ENCODE results near the gene EML5.
A peak's percentile ranks its signal among the peaks of the same experiment; 100 is the strongest.

The EML5 gene

DNA sequence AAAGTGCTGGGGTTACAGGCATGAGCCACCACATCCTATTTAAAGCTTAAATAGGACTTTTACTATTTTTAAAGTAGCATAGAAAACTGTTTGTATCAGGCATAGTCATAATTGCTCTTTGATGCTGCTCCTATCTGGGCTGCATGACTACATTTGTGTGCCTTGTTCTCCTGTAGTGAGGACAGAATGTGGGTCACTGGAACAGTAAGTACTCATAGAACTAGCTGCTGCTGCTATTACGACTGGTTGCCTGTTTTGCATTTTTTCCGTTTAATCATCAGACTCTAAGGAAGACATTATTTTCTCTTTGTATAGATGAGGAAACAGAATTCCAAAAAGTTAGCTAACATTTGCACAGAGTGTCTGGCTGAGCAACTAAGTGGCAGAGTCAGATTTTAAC lies 187.2 kb downstream of the EML5 start:
- no peaks in the 10 kb centered on the region for H3K9me3 Mint-ChIP-seq
- no peaks in the 10 kb centered on the region for H3K27me3 Mint-ChIP-seq (ENCODE audit: low read depth)
- H3K36me3 Mint-ChIP-seq (ENCODE audit: low read depth), result peaks cover 50% of the 10 kb centered on the region
- H3K27ac Mint-ChIP-seq, result no peak overlapping the region
- H3K4me1 Mint-ChIP-seq (ENCODE audit: low read depth), result peaks cover 10% of the 10 kb centered on the region
- no peak overlapping the region for H3K4me3 Mint-ChIP-seq

DNA sequence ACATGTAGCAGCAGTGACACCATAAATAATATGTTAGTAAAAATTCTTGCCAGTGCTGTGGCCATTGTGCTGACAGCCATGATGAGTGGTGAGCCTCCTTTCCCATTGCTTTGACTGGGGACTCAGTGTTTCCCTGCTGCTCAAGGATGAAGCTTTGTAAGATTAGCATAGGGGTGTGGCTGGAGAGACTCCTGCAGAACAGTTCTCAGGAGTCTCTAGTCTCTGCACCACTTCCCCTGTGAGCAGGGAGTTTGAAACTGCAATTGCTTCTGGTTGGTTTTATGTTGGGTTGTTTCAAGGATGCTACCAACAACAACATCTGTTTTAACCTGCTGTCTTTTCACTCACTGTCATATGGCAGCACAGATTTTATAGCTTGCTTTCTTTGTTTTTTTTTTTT lies 188.5 kb downstream of the EML5 start:
- Mint-ChIP-seq H3K27me3 (ENCODE audit: low read depth) (no peaks in the 10 kb centered on the region), H3K9me3 (no peaks in the 10 kb centered on the region), H3K36me3 (ENCODE audit: low read depth) (peaks cover 46% of the 10 kb centered on the region), H3K4me1 (ENCODE audit: low read depth) (peaks cover 21% of the 10 kb centered on the region), H3K27ac (no peak overlapping the region), H3K4me3 (no peak overlapping the region)

DNA sequence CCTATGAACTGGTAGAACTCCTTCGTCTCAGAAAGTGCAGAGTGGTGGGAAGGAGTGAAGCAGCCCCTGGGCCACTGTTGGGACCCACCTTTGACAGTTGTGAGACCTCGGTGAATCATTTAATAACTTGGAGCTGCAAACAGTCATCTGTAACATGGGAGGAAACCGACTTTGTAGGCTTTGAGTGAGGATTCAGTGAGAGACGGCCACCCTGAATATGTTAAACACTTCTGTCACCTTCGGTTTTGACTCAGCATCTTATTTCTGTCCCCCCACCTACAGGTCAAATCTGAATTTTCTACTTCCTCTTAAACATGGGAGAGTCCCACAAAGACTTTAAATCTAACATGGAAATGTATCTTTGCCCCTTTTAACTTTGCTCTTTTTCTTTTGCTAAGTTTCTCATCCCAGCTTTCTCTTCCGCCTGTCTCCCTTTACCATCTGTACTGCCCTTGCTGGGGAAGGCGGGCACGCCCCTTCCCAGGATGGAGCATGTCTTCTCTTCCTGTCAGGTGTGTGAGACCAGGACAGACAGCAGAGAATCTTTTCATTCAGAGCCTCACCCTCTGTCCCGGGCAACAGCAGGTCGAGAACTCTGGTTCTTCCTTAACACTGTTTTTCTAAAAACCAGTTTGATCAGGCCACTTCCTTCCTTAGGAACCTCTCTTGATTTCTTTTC lies 192.9 kb downstream of the EML5 start:
- Mint-ChIP-seq H3K4me3 (peak overlapping the region; percentile 45), H3K27ac (peak overlapping the region; percentile 78), H3K36me3 (ENCODE audit: low read depth) (peaks cover 43% of the 10 kb centered on the region), H3K9me3 (no peaks in the 10 kb centered on the region), H3K4me1 (ENCODE audit: low read depth) (peaks cover 27% of the 10 kb centered on the region), H3K27me3 (ENCODE audit: low read depth) (no peaks in the 10 kb centered on the region)

DNA sequence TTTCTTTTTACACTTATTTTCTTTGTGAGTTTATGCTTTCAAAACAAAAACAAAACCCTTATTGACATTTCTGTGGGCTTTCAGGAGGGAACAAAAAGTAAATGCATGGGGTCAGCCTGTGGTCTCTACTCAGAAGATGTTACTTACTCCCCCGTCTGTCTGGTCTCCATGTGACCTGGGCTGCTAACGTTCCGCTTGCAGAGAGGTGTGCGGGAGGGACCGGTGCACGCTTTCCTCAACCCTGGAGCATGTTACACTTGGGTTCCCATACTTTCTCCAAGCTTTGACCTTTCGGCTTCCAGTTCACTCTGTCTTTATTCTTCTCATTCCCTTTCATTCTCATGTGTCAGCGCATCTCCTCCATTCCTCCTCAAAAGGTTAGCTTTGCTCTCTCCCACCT lies 193.4 kb downstream of the EML5 start:
- Mint-ChIP-seq H3K36me3 (ENCODE audit: low read depth) (peaks cover 43% of the 10 kb centered on the region), H3K4me3 (peak overlapping the region; percentile 38), H3K4me1 (ENCODE audit: low read depth) (peaks cover 25% of the 10 kb centered on the region)

GRCh38 chr14:88598097-88598675 lies 194.6 kb downstream of the EML5 start:
- Mint-ChIP-seq H3K27ac (peak overlapping the region; percentile 11), H3K27me3 (ENCODE audit: low read depth) (no peaks in the 10 kb centered on the region), H3K9me3 (no peaks in the 10 kb centered on the region), H3K4me3 (no peak overlapping the region), H3K36me3 (ENCODE audit: low read depth) (peaks cover 42% of the 10 kb centered on the region), H3K4me1 (ENCODE audit: low read depth) (peaks cover 21% of the 10 kb centered on the region)

More for the DNA sequence above, 193.4 kb downstream of the EML5 start:
- no peaks in the 10 kb centered on the region for H3K9me3 Mint-ChIP-seq
- peak overlapping the region; percentile 78 for H3K27ac Mint-ChIP-seq
- no peaks in the 10 kb centered on the region for H3K27me3 Mint-ChIP-seq (ENCODE audit: low read depth)

GRCh38 chr14:88597601-88598000 lies 195.2 kb downstream of the EML5 start:
- Mint-ChIP-seq H3K27me3 (ENCODE audit: low read depth) (no peaks in the 10 kb centered on the region), H3K4me3 (no peak overlapping the region), H3K9me3 (no peaks in the 10 kb centered on the region), H3K4me1 (ENCODE audit: low read depth) (peaks cover 21% of the 10 kb centered on the region), H3K27ac (no peak overlapping the region), H3K36me3 (ENCODE audit: low read depth) (peaks cover 40% of the 10 kb centered on the region)

DNA sequence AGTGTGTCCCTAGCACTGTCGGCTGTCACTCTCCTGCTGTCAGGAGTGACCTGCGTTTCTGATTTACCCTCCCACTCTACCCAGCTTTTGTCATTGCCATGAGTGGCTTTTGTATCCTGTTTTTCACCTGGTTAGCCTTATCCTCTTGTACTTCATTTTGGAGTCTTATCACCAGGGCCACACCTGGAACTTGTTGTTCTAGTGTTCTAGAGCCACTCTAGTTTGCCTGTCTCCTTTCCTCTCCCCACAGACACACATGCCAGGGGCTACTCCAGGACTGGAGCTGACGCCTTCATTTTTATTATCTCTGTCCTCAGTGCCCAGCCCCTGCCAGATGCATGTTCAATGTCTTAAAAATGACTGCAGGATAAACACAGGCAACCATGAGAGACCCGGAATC lies 195.7 kb downstream of the EML5 start:
- no peak overlapping the region for H3K4me3 Mint-ChIP-seq
- H3K27me3 Mint-ChIP-seq (ENCODE audit: low read depth), result no peaks in the 10 kb centered on the region
- H3K4me1 Mint-ChIP-seq (ENCODE audit: low read depth), result peaks cover 21% of the 10 kb centered on the region
- H3K27ac Mint-ChIP-seq, result no peak overlapping the region
- H3K36me3 Mint-ChIP-seq (ENCODE audit: low read depth), result peaks cover 34% of the 10 kb centered on the region
- no peaks in the 10 kb centered on the region for H3K9me3 Mint-ChIP-seq

GRCh38 chr14:88592031-88592430 lies 200.7 kb downstream of the EML5 start:
- Mint-ChIP-seq H3K36me3 (ENCODE audit: low read depth) (peaks cover 29% of the 10 kb centered on the region), H3K27ac (no peak overlapping the region), H3K27me3 (ENCODE audit: low read depth) (no peaks in the 10 kb centered on the region), H3K9me3 (no peaks in the 10 kb centered on the region), H3K4me3 (no peak overlapping the region), H3K4me1 (ENCODE audit: low read depth) (peaks cover 3% of the 10 kb centered on the region)

DNA sequence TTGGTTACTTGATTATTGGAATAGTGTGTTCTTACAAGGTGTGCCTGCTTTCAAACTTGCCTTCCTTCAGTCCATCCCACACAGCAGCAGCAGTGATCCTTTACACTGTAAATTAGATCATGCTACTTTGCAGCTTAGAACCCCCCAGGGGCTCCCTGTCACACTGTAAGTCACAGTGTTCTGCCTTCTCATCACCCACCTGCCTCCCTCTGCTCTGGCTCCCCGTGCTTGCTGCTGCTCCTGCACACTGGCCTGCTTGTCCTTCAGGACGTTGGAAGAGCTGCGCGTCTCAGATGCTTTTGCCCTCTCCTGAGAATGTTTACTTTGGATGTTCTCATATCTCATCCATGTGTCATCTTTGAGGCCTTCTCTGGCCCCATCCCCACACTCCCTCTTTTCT lies 202.6 kb downstream of the EML5 start:
- no peak overlapping the region for H3K27ac Mint-ChIP-seq
- no peak overlapping the region for H3K4me3 Mint-ChIP-seq
- H3K4me1 Mint-ChIP-seq (ENCODE audit: low read depth), result peaks cover 2% of the 10 kb centered on the region
- H3K27me3 Mint-ChIP-seq (ENCODE audit: low read depth), result no peaks in the 10 kb centered on the region
- H3K9me3 Mint-ChIP-seq, result peaks cover 6% of the 10 kb centered on the region
- peaks cover 31% of the 10 kb centered on the region for H3K36me3 Mint-ChIP-seq (ENCODE audit: low read depth)

GRCh38 chr14:88588081-88588480 lies 204.7 kb downstream of the EML5 start:
- Mint-ChIP-seq H3K4me3 (no peak overlapping the region), H3K4me1 (ENCODE audit: low read depth) (peaks cover 2% of the 10 kb centered on the region), H3K9me3 (peaks cover 6% of the 10 kb centered on the region), H3K36me3 (ENCODE audit: low read depth) (peaks cover 35% of the 10 kb centered on the region), H3K27me3 (ENCODE audit: low read depth) (no peaks in the 10 kb centered on the region), H3K27ac (no peak overlapping the region)

- Mint-ChIP-seq H3K4me1 (ENCODE audit: low read depth) (peaks cover 2% of the 10 kb centered on the region), H3K27ac (no peak overlapping the region), H3K36me3 (ENCODE audit: low read depth) (peaks cover 30% of the 10 kb centered on the region), H3K4me3 (no peak overlapping the region), H3K9me3 (peaks cover 6% of the 10 kb centered on the region), H3K27me3 (ENCODE audit: low read depth) (no peaks in the 10 kb centered on the region)
Observed at GRCh38 chr14:88584451-88584850, 208.3 kb downstream of the EML5 start.

DNA sequence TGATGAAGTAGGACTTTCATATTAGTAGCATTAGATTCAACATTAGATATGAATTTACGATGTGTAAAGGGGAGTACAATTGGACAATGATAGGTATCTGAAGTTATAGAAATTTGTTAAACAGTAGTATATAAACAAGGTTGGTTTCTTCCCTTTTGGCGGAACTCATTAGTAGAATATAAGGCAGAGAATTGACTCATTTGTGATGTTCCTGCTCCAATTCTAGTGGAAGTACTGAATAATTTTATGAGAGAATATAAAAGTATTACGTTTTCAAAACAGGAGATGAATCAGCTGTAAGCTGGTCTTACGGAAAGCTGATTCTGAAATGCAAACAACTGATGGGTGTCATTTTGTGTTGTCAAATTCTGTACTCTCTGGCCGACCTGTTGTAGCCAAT lies 216.5 kb downstream of the EML5 start:
- no peaks in the 10 kb centered on the region for H3K4me1 Mint-ChIP-seq (ENCODE audit: low read depth)
- H3K36me3 Mint-ChIP-seq (ENCODE audit: low read depth), result peaks cover 45% of the 10 kb centered on the region
- H3K9me3 Mint-ChIP-seq, result no peaks in the 10 kb centered on the region
- no peak overlapping the region for H3K27ac Mint-ChIP-seq
- no peaks in the 10 kb centered on the region for H3K27me3 Mint-ChIP-seq (ENCODE audit: low read depth)
- H3K4me3 Mint-ChIP-seq, result no peak overlapping the region

DNA sequence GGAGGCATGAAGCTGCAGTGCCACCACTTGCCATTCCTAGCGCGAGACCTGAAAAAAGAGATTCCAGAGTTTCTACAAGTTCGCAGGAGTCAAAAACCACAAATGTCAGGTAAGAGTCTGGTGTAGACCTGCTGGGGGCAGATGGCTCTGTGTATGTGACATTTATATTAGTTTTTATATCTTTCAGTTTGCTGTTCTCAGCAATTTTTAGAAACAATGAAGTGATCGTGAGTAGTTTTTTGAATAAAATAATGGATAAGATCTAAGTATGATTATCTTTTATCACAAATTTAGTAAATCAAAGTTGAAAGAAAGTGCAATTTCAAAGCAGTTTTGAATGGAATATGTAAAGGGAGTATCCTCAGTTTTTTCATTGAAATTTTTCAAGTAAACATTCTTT lies 220.6 kb downstream of the EML5 start:
- H3K4me3 Mint-ChIP-seq, result no peak overlapping the region
- H3K27ac Mint-ChIP-seq, result no peak overlapping the region
- H3K36me3 Mint-ChIP-seq (ENCODE audit: low read depth), result peaks cover 60% of the 10 kb centered on the region
- peaks cover 5% of the 10 kb centered on the region for H3K9me3 Mint-ChIP-seq
- no peaks in the 10 kb centered on the region for H3K27me3 Mint-ChIP-seq (ENCODE audit: low read depth)
- H3K4me1 Mint-ChIP-seq (ENCODE audit: low read depth), result no peaks in the 10 kb centered on the region

- Mint-ChIP-seq H3K4me1 (ENCODE audit: low read depth) (peaks cover 16% of the 10 kb centered on the region), H3K27me3 (ENCODE audit: low read depth) (no peaks in the 10 kb centered on the region), H3K9me3 (peaks cover 5% of the 10 kb centered on the region), H3K36me3 (ENCODE audit: low read depth) (peaks cover 45% of the 10 kb centered on the region), H3K27ac (no peak overlapping the region), H3K4me3 (no peak overlapping the region)
Observed at GRCh38 chr14:88568196-88568595, 224.6 kb downstream of the EML5 start.

- Mint-ChIP-seq H3K27ac (no peak overlapping the region), H3K4me1 (ENCODE audit: low read depth) (peaks cover 25% of the 10 kb centered on the region)
Observed at GRCh38 chr14:88565427-88565826, 227.3 kb downstream of the EML5 start.

More at GRCh38 chr14:88565427-88565826, 227.3 kb downstream of the EML5 start:
- H3K27me3 Mint-ChIP-seq (ENCODE audit: low read depth), result peaks cover 11% of the 10 kb centered on the region
- no peak overlapping the region for H3K4me3 Mint-ChIP-seq
- H3K9me3 Mint-ChIP-seq, result peaks cover 5% of the 10 kb centered on the region
- H3K36me3 Mint-ChIP-seq (ENCODE audit: low read depth), result peaks cover 35% of the 10 kb centered on the region
